GM18909 (cell line): ENCODE results near the gene TTLL4.
"Not testable (repeated sequence)": the region's sequence is repeated elsewhere in the genome, so short reads cannot be mapped to it uniquely, and the experiment has no call there.

Experiments used
- ATAC-seq: cut with Tn5 transposase; IDR thresholded peaks from one replicate; pipeline ENCODE4 v1.9.1; 2021; ENCODE audit warnings: mild to moderate bottlenecking; ENCODE audit not compliant: unreplicated experiment, poor library complexity

TTLL4 gene, protein sequence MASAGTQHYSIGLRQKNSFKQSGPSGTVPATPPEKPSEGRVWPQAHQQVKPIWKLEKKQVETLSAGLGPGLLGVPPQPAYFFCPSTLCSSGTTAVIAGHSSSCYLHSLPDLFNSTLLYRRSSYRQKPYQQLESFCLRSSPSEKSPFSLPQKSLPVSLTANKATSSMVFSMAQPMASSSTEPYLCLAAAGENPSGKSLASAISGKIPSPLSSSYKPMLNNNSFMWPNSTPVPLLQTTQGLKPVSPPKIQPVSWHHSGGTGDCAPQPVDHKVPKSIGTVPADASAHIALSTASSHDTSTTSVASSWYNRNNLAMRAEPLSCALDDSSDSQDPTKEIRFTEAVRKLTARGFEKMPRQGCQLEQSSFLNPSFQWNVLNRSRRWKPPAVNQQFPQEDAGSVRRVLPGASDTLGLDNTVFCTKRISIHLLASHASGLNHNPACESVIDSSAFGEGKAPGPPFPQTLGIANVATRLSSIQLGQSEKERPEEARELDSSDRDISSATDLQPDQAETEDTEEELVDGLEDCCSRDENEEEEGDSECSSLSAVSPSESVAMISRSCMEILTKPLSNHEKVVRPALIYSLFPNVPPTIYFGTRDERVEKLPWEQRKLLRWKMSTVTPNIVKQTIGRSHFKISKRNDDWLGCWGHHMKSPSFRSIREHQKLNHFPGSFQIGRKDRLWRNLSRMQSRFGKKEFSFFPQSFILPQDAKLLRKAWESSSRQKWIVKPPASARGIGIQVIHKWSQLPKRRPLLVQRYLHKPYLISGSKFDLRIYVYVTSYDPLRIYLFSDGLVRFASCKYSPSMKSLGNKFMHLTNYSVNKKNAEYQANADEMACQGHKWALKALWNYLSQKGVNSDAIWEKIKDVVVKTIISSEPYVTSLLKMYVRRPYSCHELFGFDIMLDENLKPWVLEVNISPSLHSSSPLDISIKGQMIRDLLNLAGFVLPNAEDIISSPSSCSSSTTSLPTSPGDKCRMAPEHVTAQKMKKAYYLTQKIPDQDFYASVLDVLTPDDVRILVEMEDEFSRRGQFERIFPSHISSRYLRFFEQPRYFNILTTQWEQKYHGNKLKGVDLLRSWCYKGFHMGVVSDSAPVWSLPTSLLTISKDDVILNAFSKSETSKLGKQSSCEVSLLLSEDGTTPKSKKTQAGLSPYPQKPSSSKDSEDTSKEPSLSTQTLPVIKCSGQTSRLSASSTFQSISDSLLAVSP

DNA sequence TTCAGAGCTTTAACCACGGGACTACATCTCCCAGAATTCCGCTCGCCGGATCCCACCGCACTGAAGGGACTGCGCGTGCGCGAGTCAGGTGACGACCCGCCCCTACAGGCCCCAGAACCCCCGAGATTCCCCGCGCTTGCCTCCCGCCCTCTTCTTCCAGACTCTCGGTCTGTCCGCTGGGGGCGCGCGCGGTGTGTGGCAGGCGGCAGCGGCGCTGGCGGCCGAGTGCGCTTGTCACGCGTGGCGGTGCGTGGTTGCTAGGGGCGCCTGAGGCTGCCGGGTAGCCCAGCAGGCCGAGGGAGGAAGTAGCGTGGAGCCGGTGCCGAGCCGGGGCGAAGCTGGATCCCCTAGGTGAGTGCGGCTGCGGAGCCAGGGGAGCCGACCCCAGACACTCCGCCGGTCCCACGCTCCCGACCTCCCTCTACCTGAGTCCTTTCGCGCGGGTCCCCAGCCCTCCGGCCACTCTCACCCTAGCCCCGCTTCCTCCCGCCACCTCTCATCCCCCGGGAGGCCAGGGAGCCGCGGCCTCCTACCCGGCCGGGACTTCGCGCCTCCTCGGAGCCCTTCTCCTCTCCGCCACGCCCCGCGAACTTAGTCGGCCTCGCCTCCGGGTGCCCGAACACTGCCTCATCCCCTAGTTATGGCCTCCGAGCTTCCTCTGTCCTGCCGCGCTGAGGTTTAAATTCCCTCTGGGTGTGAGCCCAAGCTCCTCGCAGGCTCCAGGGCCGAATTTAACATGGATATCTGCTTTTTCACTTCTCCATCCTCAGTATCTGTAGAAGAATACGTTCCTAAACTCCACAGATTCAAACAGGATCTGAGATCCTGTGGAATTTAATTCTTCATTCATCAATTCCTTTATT lies at the start of gene TTLL4:
TSS of gene TTLL4 (plus strand) at position 149 of the 863 bp plus-strand sequence. CDS start 26,842 bp downstream, outside the sequence.
- peak; percentile 92 for ATAC-seq

DNA sequence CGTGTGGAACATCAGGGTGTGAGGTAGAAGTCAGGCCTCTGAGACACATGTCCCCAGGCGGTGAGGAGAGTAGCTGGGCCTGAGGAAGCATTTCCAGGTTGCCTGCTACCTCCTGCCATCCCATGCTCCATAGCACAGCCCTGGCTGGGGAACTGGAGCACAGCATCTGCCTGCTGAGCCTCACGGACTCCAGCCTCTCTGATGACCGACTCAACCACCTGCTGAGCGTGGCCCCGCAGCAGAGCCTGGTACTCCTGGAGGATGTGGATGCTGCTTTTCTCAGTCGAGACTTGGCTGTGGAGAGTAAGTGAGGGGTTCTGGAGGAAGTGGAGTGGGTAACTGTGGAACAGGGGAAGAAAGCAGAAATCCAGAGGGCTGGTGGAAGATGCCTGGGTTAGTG lies 48.3 kb upstream of the TTLL4 start:
- ATAC-seq, result no peak

DNA sequence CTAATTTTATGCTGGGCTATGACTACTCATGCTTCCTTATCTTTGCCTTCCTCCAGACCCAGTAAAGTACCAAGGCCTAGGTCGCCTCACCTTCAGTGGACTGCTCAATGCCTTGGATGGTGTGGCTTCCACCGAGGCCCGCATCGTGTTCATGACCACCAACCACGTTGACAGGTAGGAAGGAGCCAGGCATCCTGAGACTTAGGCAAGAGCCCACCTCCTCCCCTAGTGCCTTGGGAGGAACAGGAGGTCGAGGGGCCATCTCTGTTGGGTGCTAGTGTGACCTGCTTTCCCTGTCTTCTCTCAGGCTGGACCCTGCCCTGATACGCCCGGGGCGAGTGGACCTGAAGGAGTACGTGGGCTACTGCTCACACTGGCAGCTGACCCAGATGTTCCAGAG lies 47.8 kb upstream of the TTLL4 start:
- no peak for ATAC-seq

DNA sequence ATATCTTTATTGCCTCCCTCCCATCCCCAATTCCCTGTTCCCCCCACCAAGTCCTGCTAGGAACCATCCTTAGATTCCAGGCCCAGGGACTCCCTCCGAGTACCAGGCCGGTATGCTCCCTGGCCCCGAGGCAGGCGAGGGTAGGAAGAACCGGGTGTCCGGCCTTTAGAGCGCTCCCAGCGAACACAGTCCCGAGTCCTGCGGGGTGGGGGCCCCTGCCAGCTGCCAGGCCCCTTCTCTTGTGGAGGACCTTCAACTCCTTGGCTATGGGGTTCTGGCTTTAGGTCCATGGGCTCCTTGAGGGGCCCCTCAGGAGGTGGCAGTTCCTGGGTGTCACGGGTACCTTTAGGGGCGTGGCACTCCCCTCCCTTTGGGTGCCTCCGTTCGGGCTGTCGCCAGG lies 46.7 kb upstream of the TTLL4 start:
- no peak for ATAC-seq

DNA sequence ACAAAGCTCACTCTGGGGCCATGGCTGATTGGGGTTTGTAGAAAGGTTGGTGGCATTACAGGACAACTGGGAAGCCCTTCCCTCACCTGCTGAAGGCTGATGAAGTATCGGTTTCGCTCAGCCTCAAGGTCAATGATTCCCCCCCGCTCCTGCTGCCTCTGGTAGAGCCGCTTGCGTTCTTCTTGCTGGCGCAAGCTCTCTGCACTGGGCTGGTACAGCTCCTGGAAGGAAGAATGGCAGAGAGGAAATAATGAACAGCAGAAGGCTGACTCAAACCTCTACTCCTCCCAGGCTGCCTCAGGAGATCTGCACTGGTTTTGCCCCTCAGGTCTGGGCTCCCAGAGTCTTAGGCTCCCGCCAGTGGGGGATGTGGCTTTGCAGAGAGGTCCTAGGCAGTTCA lies 46.0 kb upstream of the TTLL4 start:
- no peak for ATAC-seq

DNA sequence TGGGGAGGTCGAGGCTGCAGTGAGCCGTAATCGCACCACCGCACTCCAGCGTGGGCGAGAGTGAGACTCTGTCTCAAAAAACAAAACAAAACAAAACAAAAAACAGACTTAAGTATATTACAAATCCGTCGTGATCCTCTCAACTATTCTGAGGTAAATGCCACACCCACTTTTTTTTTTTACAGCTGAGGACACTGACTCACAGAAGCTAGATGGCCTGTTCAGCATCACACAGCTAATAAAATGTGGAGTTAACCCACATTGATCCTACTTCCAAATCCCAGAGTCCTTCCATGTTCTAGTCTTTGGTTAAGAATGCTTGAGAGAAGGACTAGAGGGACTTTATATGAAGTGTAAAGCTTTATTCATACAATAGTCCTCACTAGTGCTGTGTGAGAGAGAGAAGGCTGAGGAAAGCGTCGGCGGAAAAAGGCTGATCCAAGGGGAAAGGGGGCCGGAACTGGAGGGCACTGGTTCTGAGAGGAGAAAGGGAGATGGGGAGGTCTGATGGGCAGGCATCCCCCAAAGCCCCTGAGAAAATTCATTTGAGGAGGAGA lies 39.5 kb upstream of the TTLL4 start:
- ATAC-seq, result no peak

DNA sequence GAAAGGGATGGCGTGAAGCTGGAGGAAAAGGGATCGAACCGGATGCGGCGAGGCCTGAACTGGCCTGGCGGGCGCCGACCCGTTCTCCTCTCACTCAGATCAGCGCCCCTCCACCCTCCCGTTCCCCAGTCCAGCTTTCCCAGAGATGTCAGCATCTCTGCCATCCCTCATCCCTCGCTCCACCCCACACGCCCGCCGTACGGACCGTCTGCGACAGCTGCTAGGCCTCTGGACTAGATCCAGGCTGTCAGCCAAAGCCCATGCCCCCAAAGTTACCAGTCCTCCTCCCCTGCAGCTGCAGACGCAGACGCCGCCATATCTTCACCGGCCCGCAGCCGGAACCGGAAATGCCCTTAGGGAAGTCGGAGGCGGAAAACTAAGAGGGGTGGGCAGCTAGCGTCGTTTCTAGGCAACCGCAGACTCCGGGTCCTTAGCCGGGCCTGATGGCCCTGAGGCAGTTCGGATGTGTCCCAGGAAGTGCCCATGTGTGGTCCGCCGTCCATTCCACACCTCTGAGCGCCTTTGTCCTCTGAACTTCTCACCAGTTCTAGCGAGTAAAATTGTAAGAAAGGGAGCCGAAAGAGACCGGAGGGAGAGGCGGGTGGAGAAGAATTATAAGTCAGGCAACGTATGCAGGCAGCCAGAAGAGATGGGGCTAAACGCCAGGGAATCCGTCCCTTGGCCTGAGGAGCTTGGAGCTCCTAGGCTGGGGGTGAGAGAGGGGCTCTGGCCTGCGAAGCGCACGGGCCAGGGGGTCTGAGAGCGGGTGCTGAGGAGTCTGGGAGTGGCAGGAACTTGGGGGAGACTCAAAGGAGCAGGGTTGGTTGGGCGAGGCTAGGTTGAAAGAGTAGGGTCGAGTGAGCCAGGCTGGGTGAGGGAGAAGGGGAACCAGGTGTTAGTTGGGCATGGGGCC lies 38.7 kb upstream of the TTLL4 start, which contains the start of the genes RNF25 and STK36:
TSS of gene RNF25 (minus strand) at position 349 of the 913 bp plus-strand sequence. CDS start at position 317, 32 bp downstream.
TSS of gene STK36 (plus strand) at position 433 of the 913 bp plus-strand sequence. CDS start 744 bp downstream, outside the sequence.
- peak; percentile 98 for ATAC-seq

DNA sequence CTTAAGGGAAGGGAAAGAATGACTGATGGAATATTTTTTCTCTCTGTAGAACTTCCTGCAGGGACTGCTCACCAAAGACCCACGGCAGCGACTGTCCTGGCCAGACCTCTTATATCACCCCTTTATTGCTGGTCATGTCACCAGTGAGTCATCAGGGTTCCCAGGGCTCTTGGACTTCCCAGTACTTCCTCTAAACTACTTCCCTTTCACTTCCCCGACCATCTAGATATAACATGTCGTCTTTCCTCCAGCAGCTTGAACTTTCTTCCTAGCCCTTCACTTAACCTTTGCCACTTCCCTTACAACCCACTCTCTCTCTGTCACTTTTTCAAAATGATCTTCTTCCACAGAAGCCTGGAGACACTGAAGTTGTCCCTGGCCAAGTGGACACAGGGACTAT lies 31.5 kb upstream of the TTLL4 start:
- ATAC-seq, result no peak

DNA sequence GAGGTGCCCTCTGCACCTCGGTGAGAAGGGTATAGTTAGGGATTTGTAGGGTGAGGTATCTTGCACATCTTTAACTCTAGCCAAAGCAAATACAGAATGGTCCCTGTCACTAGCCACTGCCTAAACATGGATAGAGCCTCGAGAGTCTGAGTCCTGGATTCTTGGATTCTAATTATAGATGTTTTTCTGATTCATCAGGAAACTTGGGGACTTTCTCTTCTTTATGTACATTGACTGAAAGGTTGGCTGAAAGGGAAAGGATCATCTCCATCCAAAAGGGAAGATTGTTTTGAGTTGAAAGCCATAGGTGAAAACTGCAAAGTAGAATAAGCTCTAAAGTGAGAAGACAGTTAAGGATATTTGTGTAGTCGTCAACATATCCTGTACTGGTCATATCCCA lies 30.6 kb upstream of the TTLL4 start:
- no peak for ATAC-seq

DNA sequence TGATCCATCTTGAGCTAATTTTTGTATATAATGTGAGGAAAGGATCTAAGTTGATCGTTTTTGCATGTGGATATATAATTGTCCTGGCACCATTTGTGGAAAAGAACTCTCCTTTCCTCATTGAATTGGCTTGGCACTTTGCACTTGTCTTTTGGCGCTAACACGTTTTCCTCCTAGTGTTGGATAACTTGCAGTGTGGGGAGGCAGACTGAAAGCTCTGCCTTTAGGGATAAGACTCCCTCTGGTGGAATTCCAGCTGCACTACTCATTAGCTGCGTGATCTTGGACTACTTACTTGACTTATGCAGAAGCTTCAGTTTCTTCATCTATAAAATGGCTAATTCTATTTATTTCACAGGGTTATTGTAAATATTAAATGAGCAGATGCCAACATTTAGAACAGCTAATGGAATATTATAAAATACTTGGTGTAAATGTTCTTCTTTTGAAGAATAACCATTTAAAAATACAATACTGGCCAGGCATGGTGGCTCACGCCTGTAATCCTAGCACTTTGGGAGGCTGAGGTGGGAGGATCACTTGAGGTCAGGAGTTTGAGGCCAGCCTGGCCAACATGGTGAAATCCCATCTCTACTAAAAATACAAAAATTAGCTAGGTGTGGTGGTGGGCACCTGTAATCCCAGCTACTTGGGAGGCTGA lies 23.1 kb upstream of the TTLL4 start:
- not testable (repeated sequence) for ATAC-seq

DNA sequence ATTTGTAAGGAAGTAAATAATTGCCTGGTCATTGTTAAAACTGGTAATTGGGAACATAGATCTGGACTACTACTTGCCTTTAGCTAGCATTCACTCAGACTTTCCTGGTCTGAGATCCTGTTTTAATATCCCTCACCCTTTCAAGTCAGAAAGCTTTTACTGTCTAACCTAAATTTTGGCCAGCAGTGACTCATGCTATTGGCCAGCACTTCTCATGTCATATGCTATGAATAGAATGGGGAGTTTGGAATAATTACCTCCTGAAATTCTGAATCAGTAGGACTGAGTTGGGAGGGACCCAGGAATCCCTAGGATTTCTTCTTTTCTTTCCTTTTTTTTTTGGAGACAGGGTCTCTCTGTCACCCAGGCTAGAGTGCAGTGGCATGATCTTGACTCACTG lies 19.4 kb upstream of the TTLL4 start:
- ATAC-seq, result no peak

DNA sequence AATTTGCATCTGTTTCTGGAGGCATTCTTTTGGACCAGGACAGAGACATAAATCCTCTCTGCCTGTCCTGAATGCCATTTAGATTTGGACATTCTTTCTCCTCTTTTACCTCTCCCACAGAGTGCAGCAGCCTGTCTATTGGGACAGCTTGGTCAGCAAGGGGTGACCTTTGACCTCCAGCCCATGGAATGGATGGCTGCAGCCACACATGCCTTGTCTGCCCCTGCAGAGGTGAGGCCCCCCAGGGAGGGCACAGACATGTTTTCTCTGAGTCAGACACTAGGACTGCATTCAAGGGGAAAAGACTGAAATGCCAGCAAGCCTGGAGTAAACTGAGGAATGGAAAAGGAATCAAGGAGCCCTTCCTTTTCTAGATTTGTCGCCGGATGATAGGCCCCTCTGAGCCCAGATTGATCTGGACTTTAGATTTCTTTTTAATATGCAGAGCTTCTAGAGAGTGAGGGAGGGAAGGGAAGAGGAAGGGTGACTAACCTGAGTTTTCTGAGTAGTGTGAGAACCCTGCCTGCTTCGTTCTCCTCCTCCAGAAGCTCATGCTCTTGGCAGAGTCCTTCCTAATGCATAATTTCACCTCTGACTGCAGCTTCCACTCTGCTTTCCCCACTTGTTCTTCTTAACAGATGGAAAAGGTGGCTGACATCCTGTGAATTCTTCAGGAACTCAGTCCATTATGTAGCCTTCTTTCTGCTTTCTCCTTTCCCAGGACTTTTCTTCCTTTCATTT lies 16.1 kb upstream of the TTLL4 start:
- ATAC-seq, result no peak

DNA sequence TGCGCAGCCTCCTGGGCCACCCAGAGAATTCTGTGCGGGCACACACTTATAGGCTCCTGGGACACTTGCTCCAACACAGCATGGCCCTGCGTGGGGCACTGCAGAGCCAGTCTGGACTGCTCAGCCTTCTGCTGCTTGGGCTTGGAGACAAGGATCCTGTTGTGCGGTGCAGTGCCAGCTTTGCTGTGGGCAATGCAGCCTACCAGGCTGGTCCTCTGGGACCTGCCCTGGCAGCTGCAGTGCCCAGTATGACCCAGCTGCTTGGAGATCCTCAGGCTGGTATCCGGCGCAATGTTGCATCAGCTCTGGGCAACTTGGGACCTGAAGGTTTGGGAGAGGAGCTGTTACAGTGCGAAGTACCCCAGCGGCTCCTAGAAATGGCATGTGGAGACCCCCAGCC lies 11.8 kb upstream of the TTLL4 start:
- no peak for ATAC-seq

DNA sequence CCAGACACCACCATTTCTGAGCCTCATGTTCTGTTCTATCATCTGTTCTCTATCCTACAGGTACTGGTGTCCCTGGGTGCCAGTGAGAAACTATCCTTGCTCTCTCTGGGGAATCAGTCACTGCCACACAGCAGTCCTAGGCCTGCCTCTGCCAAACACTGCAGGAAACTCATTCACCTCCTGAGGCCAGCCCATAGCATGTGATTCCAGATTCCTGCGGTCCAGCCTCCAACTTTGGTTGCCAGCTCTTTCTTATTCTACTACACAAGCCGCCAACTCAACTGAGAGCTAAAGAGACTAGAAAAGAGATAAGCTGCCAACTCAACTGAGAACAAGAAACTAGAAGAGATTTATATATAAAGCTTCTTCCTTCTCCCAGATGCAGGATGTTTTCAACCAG lies 8.8 kb upstream of the TTLL4 start:
- ATAC-seq, result no peak

DNA sequence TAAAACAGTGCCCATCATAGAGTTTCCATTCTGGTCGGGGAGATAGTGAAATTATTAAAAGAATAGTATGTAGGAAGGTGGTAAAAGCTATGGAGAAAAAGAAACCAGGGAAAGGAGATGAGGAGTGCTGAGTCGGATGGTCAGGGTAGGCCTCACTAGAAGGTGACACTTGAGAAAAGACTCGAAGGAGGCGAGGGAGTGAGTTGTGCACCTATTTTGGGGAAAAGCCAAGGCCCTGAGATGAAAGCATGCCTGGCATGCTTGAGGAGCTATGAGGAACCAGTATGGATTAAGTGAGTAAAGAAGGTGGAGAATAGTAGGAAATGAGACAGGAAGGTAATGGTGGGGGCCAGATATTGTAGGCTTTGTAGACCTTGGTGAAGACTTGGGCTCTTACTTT lies 7.3 kb upstream of the TTLL4 start:
- ATAC-seq, result no peak

DNA sequence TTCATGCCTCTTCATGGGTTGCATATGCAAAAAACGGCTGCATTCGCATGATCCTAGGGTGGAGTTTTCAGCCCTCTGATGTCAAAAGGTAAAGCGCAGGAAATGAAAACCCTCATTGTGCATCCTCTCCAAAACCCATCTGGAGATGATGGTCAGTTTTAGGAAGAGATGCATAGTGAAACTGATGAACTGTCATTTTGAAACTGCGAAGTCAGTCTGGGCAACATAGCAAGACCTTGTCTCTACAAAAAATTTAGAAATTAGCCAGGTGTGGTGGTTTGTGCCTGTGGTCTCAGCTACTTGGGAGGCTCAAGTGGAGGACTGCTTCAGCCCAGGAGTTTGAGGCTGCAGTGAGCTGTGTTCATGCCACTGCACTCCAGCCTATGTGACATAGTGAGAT lies 2.5 kb upstream of the TTLL4 start:
- no peak for ATAC-seq

DNA sequence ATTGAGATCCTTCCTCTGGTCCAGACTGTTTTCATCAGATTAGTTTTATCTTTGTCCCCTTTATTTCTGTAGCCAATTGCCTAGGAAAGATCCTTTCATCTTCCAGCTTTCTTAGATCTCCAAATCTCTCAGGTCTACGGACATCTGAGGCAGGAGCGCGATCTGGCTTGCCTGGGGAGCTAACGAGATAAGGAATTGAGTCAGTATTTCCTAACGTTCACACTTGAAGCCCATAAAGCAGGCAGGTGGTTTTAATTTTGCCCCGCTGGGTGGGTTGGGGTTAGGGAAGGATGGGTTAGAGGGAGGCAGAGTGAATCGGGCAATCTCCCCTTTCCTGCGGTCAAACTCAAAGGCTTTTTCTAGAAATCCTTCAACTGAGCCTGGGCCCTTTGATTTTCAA lies 727 bp upstream of the TTLL4 start:
- ATAC-seq, result no peak
